IMR-90 (cell line): ENCODE results near the gene PRR16. TPM values are rescaled to one million over a fixed set of nuclear protein-coding genes. Genes with fewer than 3 reads are reported as not detected.

ENCODE experiments used
- ATAC-seq: fragments of 200-7000 bp; cut with Tn5 transposase; 2 replicates; pipeline ENCODE4 v1.9.1; 2020; ENCODE audit warnings: low read depth, mild to moderate bottlenecking, moderate library complexity
- BruUV-seq: library from RNA; stranded (reverse); fragments of 400-500 nt; replicated peaks from 2 replicates; lab custom pipeline; 2021; lab: Mats Ljungman, UMichigan
- CTCF ChIA-PET: fragments of 300-600 bp; formaldehyde crosslinking; extraction: SDS; loops from one replicate; lab custom pipeline; 2021; ENCODE audit warnings: antibody characterized with exemption; lab: Yijun Ruan, JAX
- POLR2A ChIA-PET: fragments of 300-600 bp; sonication (Branson Sonifier 250); formaldehyde crosslinking; loops from one replicate; lab custom pipeline; 2022; ENCODE audit warnings: antibody characterized with exemption; ENCODE audit not compliant: unreplicated experiment; lab: Charles Lee
- DNase-seq: peaks from one replicate; pipeline ENCODE4 v3.0.0; 2013
- H2AFZ ChIP-seq: replicated peaks from 2 replicates; pipeline ENCODE3; 2013; ENCODE audit warnings: low read length, mild to moderate bottlenecking; ENCODE audit not compliant: poor library complexity
- H2AK5ac ChIP-seq: 2 replicates; pipeline ENCODE4 v1.6.1; 2013; ENCODE audit warnings: low read depth, low read length, inconsistent platforms
- H2AK9ac ChIP-seq: replicated peaks from 2 replicates; pipeline ENCODE3; 2013; ENCODE audit warnings: mild to moderate bottlenecking, low read depth, low read length, moderate library complexity; ENCODE audit not compliant: poor library complexity
- H2BK120ac ChIP-seq: 2 replicates; pipeline ENCODE4 v1.6.1; 2013; ENCODE audit warnings: low read depth, low read length, inconsistent platforms
- H2BK15ac ChIP-seq: 3 replicates; pipeline ENCODE4 v1.6.1; 2013; ENCODE audit warnings: low read depth, low read length, inconsistent platforms
- H2BK20ac ChIP-seq: 2 replicates; pipeline ENCODE4 v1.6.1; 2013; ENCODE audit warnings: low read depth, mild to moderate bottlenecking, inconsistent platforms, low read length, moderate library complexity
- H2BK5ac ChIP-seq: 2 replicates; pipeline ENCODE4 v1.6.1; 2013; ENCODE audit warnings: mild to moderate bottlenecking, low read depth, low read length, inconsistent platforms; ENCODE audit not compliant: poor library complexity, severe bottlenecking
- H3K14ac ChIP-seq: replicated peaks from 2 replicates; pipeline ENCODE4 v1.6.1; 2013; ENCODE audit warnings: low read depth, low read length, inconsistent platforms
- H3K18ac ChIP-seq: 2 replicates; pipeline ENCODE4 v1.6.1; 2013; ENCODE audit warnings: low read depth, low read length, control low read depth
- H3K23ac ChIP-seq: 2 replicates; pipeline ENCODE4 v1.6.1; 2013; ENCODE audit warnings: low read depth, low read length, inconsistent platforms
- H3K27ac ChIP-seq: 2 replicates; pipeline ENCODE4 v1.5.1; 2013; ENCODE audit warnings: mild to moderate bottlenecking, control low read depth, low read length; ENCODE audit not compliant: insufficient read depth
- H3K27me3 ChIP-seq: 2 replicates; pipeline ENCODE4 v1.6.1; 2013; ENCODE audit warnings: low read length; ENCODE audit not compliant: control insufficient read depth, insufficient read depth
- H3K36me3 ChIP-seq: 2 replicates; pipeline ENCODE4 v1.6.1; 2013; ENCODE audit warnings: low read length, mixed read lengths; ENCODE audit not compliant: control insufficient read depth, insufficient read depth
- H3K4ac ChIP-seq: 2 replicates; pipeline ENCODE4 v1.6.1; 2013; ENCODE audit warnings: low read depth, low read length, inconsistent platforms
- H3K4me1 ChIP-seq: 2 replicates; pipeline ENCODE4 v1.6.1; 2013; ENCODE audit warnings: low read length, mixed read lengths; ENCODE audit not compliant: control insufficient read depth, insufficient read depth
- H3K4me2 ChIP-seq: 2 replicates; pipeline ENCODE4 v1.6.1; 2013; ENCODE audit warnings: low read depth, mild to moderate bottlenecking, control low read depth, low read length, moderate library complexity
- H3K4me3 ChIP-seq: 2 replicates; pipeline ENCODE4 v1.5.1; 2013; ENCODE audit warnings: low read depth, mild to moderate bottlenecking, control low read depth, low read length, moderate library complexity; ENCODE audit not compliant: insufficient read depth
- H3K56ac ChIP-seq: 2 replicates; pipeline ENCODE4 v1.6.1; 2013; ENCODE audit warnings: low read length, inconsistent platforms; ENCODE audit not compliant: insufficient read depth; ENCODE audit errors: extremely low read depth
- H3K79me1 ChIP-seq, 2 experiments: 2 replicates each; pipeline ENCODE4 v1.6.1; 2013; ENCODE audit warnings: low read length in 2 of 2, inconsistent platforms in 1 of 2, low read depth in 1 of 2
- H3K9ac ChIP-seq: 2 replicates; pipeline ENCODE4 v1.6.1; 2013; ENCODE audit warnings: low read depth, low read length, control low read depth
- H3K9me1 ChIP-seq: 2 replicates; pipeline ENCODE4 v1.6.1; 2013; ENCODE audit warnings: low read length, inconsistent platforms; ENCODE audit not compliant: insufficient read depth
- H3K9me3 ChIP-seq: 2 replicates; pipeline ENCODE4 v1.6.1; 2013; ENCODE audit warnings: low read length; ENCODE audit not compliant: control insufficient read depth, insufficient read depth
- H4K20me1 ChIP-seq: 2 replicates; pipeline ENCODE4 v1.6.1; 2013; ENCODE audit warnings: low read length, inconsistent platforms; ENCODE audit not compliant: insufficient read depth
- H4K5ac ChIP-seq: 2 replicates; pipeline ENCODE4 v1.6.1; 2013; ENCODE audit warnings: mild to moderate bottlenecking, low read depth, low read length, control low read depth
- H4K8ac ChIP-seq, 2 experiments: 2 replicates each; pipeline ENCODE4 v1.6.1; 2013; ENCODE audit warnings: low read depth in 2 of 2, low read length in 2 of 2, control low read depth in 1 of 2, inconsistent platforms in 1 of 2
- H4K91ac ChIP-seq: 2 replicates; pipeline ENCODE4 v1.6.1; 2013; ENCODE audit warnings: low read depth, low read length, inconsistent platforms; ENCODE audit not compliant: insufficient read depth
- BHLHE40 ChIP-seq: fragments of 150-350 bp; IDR thresholded peaks from 2 replicates; pipeline ENCODE4 v1.6.1; 2016; ENCODE audit warnings: mild to moderate bottlenecking, low read depth, low read length
- FOS ChIP-seq: fragments of 150-350 bp; IDR thresholded peaks from 2 replicates; pipeline ENCODE4 v1.6.1; 2016; ENCODE audit warnings: low read depth, low read length
- WGBS, 2 experiments: methylation state at CpG; one replicate each; pipeline versions ENCODE4 v1.1.5 to v1.1.7; 2013; ENCODE audit warnings: missing lambda C conversion rate in 2 of 2; ENCODE audit not compliant: insufficient read length in 1 of 2; ENCODE audit errors: extremely low coverage in 2 of 2; 5-methylcytosine and 5-hydroxymethylcytosine counted together
- dilution Hi-C: fragments of 300-500 bp; cut with HindIII; formaldehyde crosslinking; loops from one replicate; pipeline ENCODE4 v1.14.3; 2018; ENCODE audit warnings: low sequenced_read_pairs; ENCODE audit not compliant: unreplicated experiment
- in situ Hi-C: fragments of 300-500 bp; cut with MboI; formaldehyde crosslinking; loops from 3 replicates; pipeline ENCODE4 v1.14.3; 2019; ENCODE audit warnings: low sequenced_read_pairs, inconsistent platforms, mixed read lengths
- intact Hi-C: fragments of 100-400 bp; cut with micrococcal nuclease; formaldehyde crosslinking; loops from 2 replicates; pipeline ENCODE4 v1.10.0; 2022
- polyA plus RNA-seq, 3 experiments: library from polyadenylated mRNA; depleted of rRNA; stranded (reverse); fragments of >200 nt; gene quantifications; 2 replicates each; pipeline ENCODE4 v1.2.3, GENCODE V29; 2012; ENCODE audit warnings: low replicate concordance in 1 of 3
- total RNA-seq: library from RNA; depleted of rRNA; stranded (reverse); fragments of >200 nt; gene quantifications from 2 replicates; pipeline ENCODE4 v1.2.3, GENCODE V29; 2012
- TF ChIP-seq, protein P1 (sequence below): fragments of 150-350 bp; IDR thresholded peaks from 2 replicates; pipeline ENCODE4 v1.6.1; 2016; ENCODE audit warnings: low read depth, mild to moderate bottlenecking, low read length, moderate library complexity, borderline replicate concordance

Gene PRR16
- total and polyA plus RNA-seq, 2 of the 4 experiments (the other 2 are of a cell fraction): 9.9 to 45.2 TPM

DNA sequence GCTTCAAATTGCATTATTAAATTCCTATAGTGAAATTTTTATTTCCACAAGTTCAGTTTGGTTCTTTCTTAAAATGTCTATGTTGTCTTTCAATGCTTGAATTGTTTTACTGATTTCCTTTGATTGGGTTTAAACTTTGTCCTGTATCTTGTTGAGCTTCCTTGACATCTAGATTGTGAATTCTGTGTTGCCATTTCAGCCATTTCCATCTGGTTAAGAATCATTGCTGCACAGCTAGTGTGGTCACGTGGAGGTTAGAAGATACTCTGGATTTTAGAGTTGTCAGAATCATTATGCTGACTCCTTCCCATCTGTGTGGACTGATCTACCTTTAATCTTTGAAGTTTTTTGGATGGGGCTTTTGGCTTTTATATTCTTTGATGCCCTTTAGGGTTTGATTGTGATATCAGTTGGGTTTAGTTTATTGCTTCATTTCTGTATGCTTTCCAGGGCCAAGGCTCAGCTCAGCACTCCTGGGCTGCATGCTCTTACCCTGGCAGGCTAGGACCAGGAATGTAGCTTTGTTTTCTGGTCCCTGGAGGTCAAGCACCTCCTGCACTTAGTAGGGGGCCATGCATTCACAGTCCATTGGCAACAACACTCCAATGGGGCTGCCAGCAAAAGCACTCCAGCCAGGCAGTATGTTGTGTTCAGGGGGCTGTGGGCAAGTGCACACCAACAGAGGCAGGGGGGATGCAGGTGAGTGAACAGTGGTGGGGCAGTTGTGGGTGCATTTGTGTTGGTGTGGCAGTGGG is 141.4 kb downstream of the PRR16 start (continued):
- TF ChIP-seq FOS: no peak
- no peak for TF ChIP-seq BHLHE40

DNA sequence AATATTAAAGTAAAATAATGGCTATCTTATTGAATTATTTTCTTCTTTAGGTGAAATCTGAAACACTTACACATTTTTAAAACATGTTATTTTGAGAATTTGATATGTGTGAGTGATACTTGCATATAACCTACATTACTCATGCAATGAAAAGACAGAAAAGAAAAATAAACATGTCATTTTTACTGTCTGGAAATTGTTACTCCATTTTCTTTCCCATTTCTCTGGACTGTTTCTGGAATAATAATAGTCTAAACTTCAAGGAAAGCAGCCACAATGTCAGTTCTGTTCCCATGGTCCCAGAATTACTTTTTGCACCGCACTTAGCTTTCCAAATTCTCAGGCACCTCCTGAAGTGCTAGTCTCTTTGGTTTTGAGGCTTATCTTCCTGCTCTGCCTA is 145.5 kb downstream of the PRR16 start:
- no TSS peak for BruUV-seq
- no peak overlapping the region for H3K9ac ChIP-seq
- H2BK20ac ChIP-seq: peak overlapping the region; percentile 98
- H3K79me1 ChIP-seq: peaks cover 15 to 56% of the 10 kb centered on the region in 2 experiments
- no peaks in the 10 kb centered on the region for H4K20me1 ChIP-seq
- peaks cover 15% of the 10 kb centered on the region for H3K4me1 ChIP-seq
- H3K4me2 ChIP-seq: peak overlapping the region; percentile 20; the same call in 1 of the 2 replicates
- peak overlapping the region; percentile 52 for H2AK9ac ChIP-seq
- WGBS, 2 experiments: no CpG with 5 or more reads among the region's 1 CpG
- H3K23ac ChIP-seq: peak overlapping the region; percentile 67
- H2AFZ ChIP-seq: no peak overlapping the region
- H2BK120ac ChIP-seq: peak overlapping the region; percentile 84
- H2BK5ac ChIP-seq: peak overlapping the region; percentile 76
- H4K5ac ChIP-seq: peak overlapping the region; percentile 95; the same call in 1 of the 2 replicates
- CTCF ChIA-PET: no interaction called here
- H3K4me3 ChIP-seq: no peak overlapping the region
- no peaks in the 10 kb centered on the region for H3K36me3 ChIP-seq
- peak overlapping the region; percentile 3 for H3K27ac ChIP-seq
- H3K18ac ChIP-seq: peak overlapping the region; percentile 95
- peak overlapping the region; percentile 51 for H2BK15ac ChIP-seq
- ATAC-seq (no peak), DNase-seq (peak; percentile 30)
- peak overlapping the region; percentile 97 for H4K91ac ChIP-seq
- intact Hi-C loops: no loop called here
- peak overlapping the region; percentile 46 to 65; a peak in 3 of 4 replicates for H4K8ac ChIP-seq
- no peaks in the 10 kb centered on the region for H3K9me3 ChIP-seq
- H3K27me3 ChIP-seq: no peaks in the 10 kb centered on the region
- TF ChIP-seq, protein P1, sequence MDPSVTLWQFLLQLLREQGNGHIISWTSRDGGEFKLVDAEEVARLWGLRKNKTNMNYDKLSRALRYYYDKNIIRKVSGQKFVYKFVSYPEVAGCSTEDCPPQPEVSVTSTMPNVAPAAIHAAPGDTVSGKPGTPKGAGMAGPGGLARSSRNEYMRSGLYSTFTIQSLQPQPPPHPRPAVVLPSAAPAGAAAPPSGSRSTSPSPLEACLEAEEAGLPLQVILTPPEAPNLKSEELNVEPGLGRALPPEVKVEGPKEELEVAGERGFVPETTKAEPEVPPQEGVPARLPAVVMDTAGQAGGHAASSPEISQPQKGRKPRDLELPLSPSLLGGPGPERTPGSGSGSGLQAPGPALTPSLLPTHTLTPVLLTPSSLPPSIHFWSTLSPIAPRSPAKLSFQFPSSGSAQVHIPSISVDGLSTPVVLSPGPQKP: no peak
- in situ Hi-C loops: no loop called here
- dilution Hi-C loops: no loop called here
- peak overlapping the region; percentile 59 for H3K56ac ChIP-seq
- peak overlapping the region; percentile 74; the same call in 1 of the 2 replicates for H2AK5ac ChIP-seq
- H3K4ac ChIP-seq: peak overlapping the region; percentile 57
- H3K9me1 ChIP-seq: peaks cover 13% of the 10 kb centered on the region
- POLR2A ChIA-PET: no interaction called here
- H3K14ac ChIP-seq: peak overlapping the region; percentile 94
